ENCODE results near the gene TMEM184B. TPM values are rescaled to one million over a fixed set of nuclear protein-coding genes. Genes with fewer than 3 reads are reported as not detected.

The TMEM184B gene
- total RNA-seq, 2 donors from 2014 or later, result 31.5 to 36.5 TPM

DNA sequence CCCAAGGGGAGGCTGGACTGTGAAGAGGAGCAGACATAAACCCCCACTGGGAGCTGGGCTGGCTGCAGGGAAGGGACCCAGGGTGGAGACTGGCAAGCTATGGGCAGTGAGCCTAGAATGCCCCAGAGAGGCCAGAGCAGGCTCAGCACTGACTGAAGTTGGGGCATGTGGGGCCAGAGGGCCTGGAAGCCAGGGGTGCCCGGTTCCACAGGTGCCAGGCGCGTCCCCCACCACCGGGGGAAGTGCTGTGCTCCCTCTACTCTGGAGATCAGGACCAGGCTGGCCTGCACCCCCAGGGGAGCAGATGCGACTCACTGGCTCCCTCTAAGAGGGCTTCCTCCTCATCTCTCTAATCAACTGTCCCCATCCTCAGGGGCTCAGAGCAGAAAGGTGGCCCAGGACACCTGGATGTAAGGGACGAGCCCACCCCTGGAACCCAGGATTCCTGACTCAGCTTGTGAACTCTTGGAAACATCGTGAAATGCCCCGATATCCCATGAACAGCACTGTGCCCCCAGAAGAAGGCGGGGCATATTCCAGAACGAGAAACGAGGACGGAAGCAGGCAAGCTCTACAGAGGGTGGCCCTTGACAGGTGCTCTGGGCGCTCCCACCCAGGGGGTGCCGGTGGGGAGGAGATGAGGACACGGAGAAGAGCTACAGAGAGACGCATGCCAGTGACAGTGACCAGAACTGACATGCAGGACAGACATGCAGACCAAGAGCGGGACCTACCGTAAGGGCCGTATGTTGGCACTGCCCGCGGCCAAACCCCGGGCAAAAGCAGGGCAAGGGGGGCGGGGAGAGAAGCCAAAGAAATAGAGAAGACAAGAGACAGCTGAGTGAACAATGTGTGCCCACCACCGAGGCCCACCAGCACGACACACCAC is 50.7 kb downstream of the TMEM184B start:
- no peaks in the 10 kb centered on the region for H3K27me3 Mint-ChIP-seq
- H3K27ac Mint-ChIP-seq, result peak overlapping the region; percentile 91
- peaks cover 18% of the 10 kb centered on the region for H3K36me3 Mint-ChIP-seq (ENCODE audit: low read depth)
- H3K9me3 Mint-ChIP-seq, result no peaks in the 10 kb centered on the region
- H3K4me1 Mint-ChIP-seq, result peaks cover 18% of the 10 kb centered on the region
- ATAC-seq (replicated peaks), result no peak
- no peak overlapping the region for H3K4me3 Mint-ChIP-seq

- ATAC-seq (replicated peaks), result no peak
- Mint-ChIP-seq H3K27ac (peak overlapping the region; percentile 91), H3K27me3 (no peaks in the 10 kb centered on the region), H3K4me3 (no peak overlapping the region), H3K36me3 (ENCODE audit: low read depth) (peaks cover 22% of the 10 kb centered on the region), H3K4me1 (peaks cover 18% of the 10 kb centered on the region), H3K9me3 (no peaks in the 10 kb centered on the region)
Measured at GRCh38 chr22:38221407-38221806, 51.4 kb downstream of the TMEM184B start.

- Mint-ChIP-seq H3K4me3 (no peak overlapping the region), H3K9me3 (no peaks in the 10 kb centered on the region), H3K27me3 (no peaks in the 10 kb centered on the region), H3K4me1 (peaks cover 18% of the 10 kb centered on the region), H3K36me3 (ENCODE audit: low read depth) (peaks cover 28% of the 10 kb centered on the region), H3K27ac (peak overlapping the region; percentile 91)
- no peak for ATAC-seq (replicated peaks)
Measured at GRCh38 chr22:38220653-38221386, 52.0 kb downstream of the TMEM184B start.

- no peak for ATAC-seq (replicated peaks)
- peak overlapping the region; percentile 91 for H3K27ac Mint-ChIP-seq
- H3K4me1 Mint-ChIP-seq, result peaks cover 22% of the 10 kb centered on the region
- no peak overlapping the region for H3K4me3 Mint-ChIP-seq
- H3K36me3 Mint-ChIP-seq (ENCODE audit: low read depth), result peaks cover 29% of the 10 kb centered on the region
- H3K27me3 Mint-ChIP-seq, result no peaks in the 10 kb centered on the region
- no peaks in the 10 kb centered on the region for H3K9me3 Mint-ChIP-seq
Measured at GRCh38 chr22:38220163-38220562, 52.6 kb downstream of the TMEM184B start.

DNA sequence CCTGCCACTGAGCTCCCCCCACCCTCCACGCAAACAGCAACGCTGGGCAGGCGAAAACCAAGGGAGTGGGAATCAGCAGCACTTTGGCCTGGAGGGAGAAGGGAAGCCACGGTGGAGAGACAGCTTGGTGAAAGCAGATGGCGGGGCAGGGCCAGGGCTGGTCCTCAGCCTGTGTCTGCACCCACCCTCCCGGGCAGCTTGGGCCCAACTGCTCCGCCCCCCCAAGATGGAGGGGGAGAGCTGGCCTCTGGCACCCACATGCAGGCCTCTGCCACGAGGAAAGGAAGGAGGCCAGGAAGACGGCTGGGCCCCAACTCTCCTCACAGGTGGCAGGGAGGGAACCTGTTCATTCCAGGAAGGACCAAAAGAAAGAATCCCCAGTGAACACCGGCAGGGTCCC is 53.2 kb downstream of the TMEM184B start:
- Mint-ChIP-seq H3K27me3 (no peaks in the 10 kb centered on the region), H3K36me3 (ENCODE audit: low read depth) (peaks cover 32% of the 10 kb centered on the region), H3K9me3 (no peaks in the 10 kb centered on the region), H3K4me3 (peak overlapping the region; percentile 78), H3K27ac (peak overlapping the region; percentile 91), H3K4me1 (peaks cover 26% of the 10 kb centered on the region)
- ATAC-seq (replicated peaks), result no peak

DNA sequence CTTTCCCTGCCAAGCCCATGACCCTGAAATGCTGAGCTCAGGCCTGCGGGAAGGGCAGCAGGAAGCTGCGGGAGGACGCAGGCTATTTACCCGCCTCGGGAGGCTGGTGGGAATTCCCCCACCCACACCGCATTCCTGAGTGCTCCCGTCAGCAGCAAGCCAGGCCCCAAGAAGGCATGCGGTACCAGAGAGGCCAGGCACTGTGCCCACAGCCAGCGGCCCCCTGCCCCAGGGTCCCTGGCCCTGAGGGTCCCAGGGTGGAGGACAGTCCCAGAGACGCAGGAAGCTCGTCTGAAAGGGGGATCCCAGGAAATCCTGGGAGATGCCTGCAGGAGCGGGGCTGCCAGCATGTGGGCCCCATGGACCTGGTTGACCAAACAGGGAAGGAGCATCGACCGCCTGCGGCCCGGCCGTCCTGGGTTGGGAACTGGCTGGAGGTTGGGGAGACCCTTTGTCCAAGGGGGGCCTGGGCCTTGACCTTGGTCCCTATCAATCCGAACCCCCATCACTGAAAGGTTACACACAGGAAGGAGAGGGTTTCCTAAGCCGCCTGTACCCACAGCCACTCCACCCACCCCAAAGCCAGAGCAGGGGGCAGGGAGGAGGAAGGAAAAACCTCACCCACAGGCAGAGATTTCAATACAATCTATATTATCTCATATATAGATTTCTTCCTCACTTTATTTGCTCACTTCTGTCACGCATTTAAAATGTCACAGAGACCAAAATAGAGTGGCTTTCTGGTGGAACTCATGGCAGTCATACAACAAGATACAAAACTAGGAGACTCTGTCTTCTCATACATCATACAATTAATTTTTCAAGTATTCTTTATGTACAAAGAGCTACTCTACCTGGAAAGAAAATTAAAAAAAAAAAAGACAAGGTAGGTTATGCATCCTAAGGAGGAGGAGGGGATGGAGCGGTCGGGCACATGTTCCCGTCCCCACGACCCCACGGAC is 53.9 kb downstream of the TMEM184B start:
- peak overlapping the region; percentile 78 for H3K4me3 Mint-ChIP-seq
- H3K27me3 Mint-ChIP-seq, result no peaks in the 10 kb centered on the region
- H3K36me3 Mint-ChIP-seq (ENCODE audit: low read depth), result peaks cover 38% of the 10 kb centered on the region
- H3K27ac Mint-ChIP-seq, result peak overlapping the region; percentile 91
- peaks cover 26% of the 10 kb centered on the region for H3K4me1 Mint-ChIP-seq
- ATAC-seq (replicated peaks), result peak; percentile 77
- H3K9me3 Mint-ChIP-seq, result no peaks in the 10 kb centered on the region

DNA sequence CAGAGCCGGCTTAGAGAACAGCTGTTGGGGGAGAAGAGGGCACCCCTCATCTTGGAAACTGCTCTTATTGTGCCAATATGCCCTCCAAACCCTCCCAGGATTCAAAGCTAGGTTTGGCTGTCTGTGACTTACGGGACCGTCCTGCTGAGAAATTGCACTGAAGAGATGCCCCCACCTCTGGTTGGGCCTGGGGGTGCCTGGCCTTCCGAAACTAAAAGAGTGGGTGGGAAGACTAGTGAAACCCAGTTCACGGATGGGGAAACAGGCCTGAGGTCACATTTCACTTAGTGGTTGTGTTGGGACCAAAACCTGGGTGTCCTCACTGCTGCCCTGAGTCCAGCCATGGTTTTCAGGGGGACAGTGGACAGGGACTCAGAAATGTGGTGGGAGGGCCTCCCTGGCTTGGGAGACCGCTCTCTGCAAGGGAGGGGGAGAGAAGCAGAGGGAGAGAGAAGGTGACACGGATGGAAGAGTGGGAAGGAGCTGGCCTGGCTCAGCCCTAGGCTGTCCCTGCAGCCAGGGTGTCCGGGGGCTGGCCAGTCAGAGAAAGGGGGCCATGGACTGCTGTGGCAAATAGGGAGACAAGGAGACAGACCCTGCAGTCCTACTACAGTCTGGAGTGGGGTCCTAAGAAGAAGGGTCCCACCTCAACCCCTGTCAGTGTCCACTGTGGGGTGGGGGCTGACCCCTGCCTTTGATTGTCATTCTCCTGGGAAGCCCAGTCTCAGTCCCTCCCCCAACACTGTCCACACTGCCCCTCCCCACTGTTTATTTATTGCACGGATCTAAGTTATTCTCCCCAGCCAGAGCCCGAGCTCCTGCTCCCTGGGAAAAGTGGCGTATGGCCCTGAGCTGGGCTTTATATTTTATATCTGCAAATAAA is 57.4 kb downstream of the TMEM184B start:
- H3K27me3 Mint-ChIP-seq, result no peaks in the 10 kb centered on the region
- H3K4me1 Mint-ChIP-seq, result peaks cover 45% of the 10 kb centered on the region
- H3K36me3 Mint-ChIP-seq (ENCODE audit: low read depth), result peaks cover 68% of the 10 kb centered on the region
- H3K9me3 Mint-ChIP-seq, result no peaks in the 10 kb centered on the region
- no peak for ATAC-seq (replicated peaks)
- H3K27ac Mint-ChIP-seq, result peak overlapping the region; percentile 48
- H3K4me3 Mint-ChIP-seq, result peak overlapping the region; percentile 45

DNA sequence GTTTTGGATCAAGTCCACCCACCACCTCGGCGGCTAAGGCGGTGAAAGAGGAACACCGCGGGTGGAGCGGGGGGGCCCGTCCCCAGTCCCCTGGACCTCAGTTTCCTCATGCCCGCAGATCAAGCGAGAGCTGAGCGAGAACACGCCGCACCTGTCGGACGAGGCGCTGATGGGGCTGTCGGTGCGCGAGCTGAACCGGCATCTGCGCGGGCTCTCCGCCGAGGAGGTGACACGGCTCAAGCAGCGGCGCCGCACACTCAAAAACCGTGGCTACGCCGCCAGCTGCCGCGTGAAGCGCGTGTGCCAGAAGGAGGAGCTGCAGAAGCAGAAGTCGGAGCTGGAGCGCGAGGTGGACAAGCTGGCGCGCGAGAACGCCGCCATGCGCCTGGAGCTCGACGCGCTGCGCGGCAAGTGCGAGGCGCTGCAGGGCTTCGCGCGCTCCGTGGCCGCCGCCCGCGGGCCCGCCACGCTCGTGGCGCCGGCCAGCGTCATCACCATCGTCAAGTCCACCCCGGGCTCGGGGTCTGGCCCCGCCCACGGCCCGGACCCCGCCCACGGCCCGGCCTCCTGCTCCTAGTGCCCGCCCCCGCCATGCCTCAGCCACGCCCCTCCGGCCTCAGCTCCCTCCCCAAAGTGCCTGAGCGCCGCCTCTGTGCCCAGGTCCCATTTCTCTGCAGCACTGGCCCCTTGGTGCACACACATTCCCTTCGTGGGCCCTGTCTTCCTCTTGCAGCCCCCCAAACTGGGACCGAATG is 58.3 kb downstream of the TMEM184B start:
- Mint-ChIP-seq H3K9me3 (no peaks in the 10 kb centered on the region), H3K4me3 (peak overlapping the region; percentile 46), H3K27me3 (no peaks in the 10 kb centered on the region), H3K4me1 (peaks cover 52% of the 10 kb centered on the region), H3K27ac (peak overlapping the region; percentile 48), H3K36me3 (ENCODE audit: low read depth) (peaks cover 77% of the 10 kb centered on the region)
- ATAC-seq (replicated peaks), result no peak

DNA sequence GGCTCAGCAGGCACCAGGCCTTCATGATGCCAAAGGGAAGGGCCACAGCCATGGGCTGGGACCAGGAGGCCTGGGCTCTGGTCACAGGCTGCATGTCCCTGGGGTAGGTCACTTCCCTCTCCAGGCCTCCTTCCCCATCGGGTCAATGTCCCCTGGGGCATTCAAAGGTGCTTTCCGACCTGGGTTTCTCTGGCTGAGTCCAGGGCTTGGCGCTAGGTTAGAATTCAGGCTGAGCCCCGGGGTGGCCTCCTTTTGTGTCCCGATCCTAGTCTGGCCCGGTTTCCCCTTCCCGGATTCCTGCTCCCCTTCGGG is 58.9 kb downstream of the TMEM184B start:
- Mint-ChIP-seq H3K4me3 (peak overlapping the region; percentile 46), H3K36me3 (ENCODE audit: low read depth) (peaks cover 79% of the 10 kb centered on the region), H3K4me1 (peaks cover 46% of the 10 kb centered on the region), H3K27me3 (no peaks in the 10 kb centered on the region), H3K27ac (no peak overlapping the region), H3K9me3 (no peaks in the 10 kb centered on the region)
- no peak for ATAC-seq (replicated peaks)

GRCh38 chr22:38213319-38213989 is 59.4 kb downstream of the TMEM184B start:
- peak; percentile 43 for ATAC-seq (replicated peaks)
- Mint-ChIP-seq H3K9me3 (no peaks in the 10 kb centered on the region), H3K27me3 (no peaks in the 10 kb centered on the region), H3K36me3 (ENCODE audit: low read depth) (peaks cover 78% of the 10 kb centered on the region), H3K4me3 (peak overlapping the region; percentile 46), H3K4me1 (peaks cover 42% of the 10 kb centered on the region), H3K27ac (peak overlapping the region; percentile 2)

DNA sequence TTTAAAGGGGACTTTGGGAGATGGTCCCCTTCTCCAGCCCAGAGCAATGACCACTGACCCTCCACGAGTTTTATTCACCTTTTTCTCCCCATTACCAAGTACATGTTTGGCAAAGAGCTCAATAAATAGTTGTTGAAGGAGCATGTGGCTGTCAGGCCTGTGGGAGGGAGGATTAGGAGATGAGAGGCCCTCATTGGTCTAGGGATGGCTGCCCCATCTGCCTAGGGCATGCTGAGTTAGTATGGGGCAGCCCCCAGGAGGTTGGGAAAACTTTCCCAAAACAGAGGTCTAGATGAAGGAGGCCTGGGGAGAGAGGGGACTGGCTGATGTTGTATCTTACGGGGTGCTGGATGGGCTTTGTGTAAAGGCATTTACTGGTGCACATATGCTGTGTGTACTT is 60.4 kb downstream of the TMEM184B start:
- Mint-ChIP-seq H3K27me3 (no peaks in the 10 kb centered on the region), H3K4me1 (peaks cover 34% of the 10 kb centered on the region), H3K36me3 (ENCODE audit: low read depth) (peaks cover 79% of the 10 kb centered on the region), H3K27ac (no peak overlapping the region), H3K9me3 (no peaks in the 10 kb centered on the region), H3K4me3 (peak overlapping the region; percentile 39)
- ATAC-seq (replicated peaks), result no peak

GRCh38 chr22:38211556-38211955 is 61.3 kb downstream of the TMEM184B start:
- H3K36me3 Mint-ChIP-seq (ENCODE audit: low read depth), result peaks cover 78% of the 10 kb centered on the region

More at GRCh38 chr22:38211556-38211955, 61.3 kb downstream of the TMEM184B start:
- H3K27me3 Mint-ChIP-seq, result no peaks in the 10 kb centered on the region
- no peaks in the 10 kb centered on the region for H3K9me3 Mint-ChIP-seq
- peaks cover 34% of the 10 kb centered on the region for H3K4me1 Mint-ChIP-seq
- H3K27ac Mint-ChIP-seq, result no peak overlapping the region
- no peak overlapping the region for H3K4me3 Mint-ChIP-seq
- no peak for ATAC-seq (replicated peaks)

Measured in activated T-helper 17 cell treated with anti-CD3 and anti-CD28 coated beads, Interleukin-2, amount 50 U/mL, for 72 hours (primary cell).